GM18907 (cell line): ENCODE measurements around the gene CD34.
"Not testable (repeated sequence)": the region's sequence is repeated elsewhere in the genome, so short reads cannot be mapped to it uniquely, and the experiment has no call there.

ENCODE experiments used
- ATAC-seq: cut with Tn5 transposase; IDR thresholded peaks from one replicate; pipeline ENCODE4 v1.9.1; 2021; ENCODE audit warnings: mild to moderate bottlenecking, moderate library complexity; ENCODE audit not compliant: unreplicated experiment

Gene CD34

DNA sequence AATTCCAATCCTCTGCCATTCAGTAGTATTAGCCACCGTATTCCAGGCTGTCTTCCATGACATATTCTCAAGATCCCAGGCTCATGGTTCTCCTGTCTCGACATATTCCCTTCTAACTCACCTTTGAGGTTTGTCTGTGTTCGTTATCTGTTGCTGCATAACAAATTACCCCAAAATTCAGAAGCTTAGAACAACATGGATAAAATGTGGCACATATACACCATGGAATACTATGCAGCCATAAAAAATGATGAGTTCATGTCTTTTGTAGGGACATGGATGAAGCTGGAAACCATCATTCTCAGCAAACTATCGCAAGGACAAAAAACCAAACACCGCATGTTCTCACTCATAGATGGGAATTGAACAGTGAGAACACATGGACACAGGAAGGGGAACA, 33.0 kb downstream of the CD34 start:
- ATAC-seq = not testable (repeated sequence)

DNA sequence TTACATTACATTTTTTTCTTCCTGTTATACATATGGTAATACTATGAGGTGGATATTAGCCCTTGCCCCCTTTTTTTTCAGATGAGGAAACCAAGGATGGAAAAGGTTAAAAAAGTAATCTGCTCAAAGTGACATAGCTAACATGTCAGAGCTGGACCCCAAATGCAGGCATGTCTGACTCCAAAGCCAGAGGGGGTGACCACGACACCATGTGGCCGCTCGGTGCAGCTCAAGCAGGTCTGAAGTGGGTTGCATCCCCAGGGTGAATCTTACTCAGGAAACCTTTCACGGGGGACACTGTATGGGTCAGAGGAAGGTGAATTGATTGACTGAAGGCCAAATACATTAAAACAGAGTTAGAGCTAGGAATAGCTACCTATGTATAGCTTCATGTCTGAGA, 34.8 kb downstream of the CD34 start:
- ATAC-seq = no peak

- no peak for ATAC-seq
Observed at GRCh38 chr1:207875532-207875931, 35.4 kb downstream of the CD34 start.

DNA sequence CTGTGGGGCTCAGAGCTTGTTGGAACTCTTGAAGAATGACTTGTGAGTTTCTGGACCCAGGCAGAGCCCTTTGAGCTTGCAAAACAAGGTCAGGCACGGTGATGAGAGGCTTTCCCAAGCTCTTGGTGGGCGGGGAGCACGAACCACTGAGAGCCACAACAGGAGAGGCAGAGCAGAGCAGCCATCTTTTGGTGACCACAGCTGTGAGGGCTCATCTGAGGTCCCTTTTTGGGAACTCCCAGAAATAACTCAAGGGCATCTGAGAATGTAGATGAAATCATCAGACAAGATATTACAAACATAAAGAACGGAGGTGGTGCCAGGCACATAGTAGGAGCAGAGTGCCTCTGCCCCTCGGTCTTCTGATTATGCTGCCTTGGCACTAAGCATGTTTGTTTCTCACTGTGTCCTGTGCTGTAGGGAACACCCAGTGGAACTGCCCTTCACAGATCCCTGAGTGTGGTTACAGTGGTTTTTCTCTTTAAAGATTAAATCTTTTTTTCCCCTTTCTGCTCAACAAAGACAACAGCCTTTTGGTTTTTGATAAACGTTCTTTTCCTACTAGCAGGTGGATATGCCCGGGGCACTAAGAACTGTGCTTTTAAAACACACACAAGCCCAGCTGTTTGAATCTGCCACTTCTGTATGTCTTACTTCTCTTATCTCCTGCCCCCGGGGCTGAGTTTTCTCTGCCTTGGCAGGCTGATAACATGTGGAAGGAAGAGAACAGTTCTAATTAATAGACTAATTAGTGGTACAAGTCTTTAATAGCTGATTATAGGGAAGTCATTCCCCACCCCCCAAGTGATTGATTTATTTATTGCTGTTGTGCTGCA, 37.7 kb downstream of the CD34 start:
- ATAC-seq = peak; percentile 40

DNA sequence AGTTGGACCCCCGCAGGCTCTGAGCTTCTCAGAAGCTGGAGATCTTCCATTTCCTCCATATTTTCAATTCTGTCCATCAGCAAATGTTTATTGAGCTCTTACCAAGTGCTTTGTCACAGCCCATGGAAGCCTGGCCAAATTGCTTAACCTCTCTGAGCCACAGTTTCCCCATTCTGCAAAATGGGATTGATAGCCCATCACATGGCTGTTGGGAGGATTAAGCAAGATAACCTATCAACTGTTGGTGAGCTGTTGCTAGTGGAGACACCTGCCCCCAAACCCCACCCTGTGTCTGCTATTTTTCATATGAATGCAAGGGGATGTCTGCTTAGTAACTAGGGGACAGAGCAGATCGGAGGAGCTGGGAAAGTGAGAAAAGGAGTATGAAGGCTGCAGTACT, 38.3 kb downstream of the CD34 start:
- ATAC-seq = no peak

DNA sequence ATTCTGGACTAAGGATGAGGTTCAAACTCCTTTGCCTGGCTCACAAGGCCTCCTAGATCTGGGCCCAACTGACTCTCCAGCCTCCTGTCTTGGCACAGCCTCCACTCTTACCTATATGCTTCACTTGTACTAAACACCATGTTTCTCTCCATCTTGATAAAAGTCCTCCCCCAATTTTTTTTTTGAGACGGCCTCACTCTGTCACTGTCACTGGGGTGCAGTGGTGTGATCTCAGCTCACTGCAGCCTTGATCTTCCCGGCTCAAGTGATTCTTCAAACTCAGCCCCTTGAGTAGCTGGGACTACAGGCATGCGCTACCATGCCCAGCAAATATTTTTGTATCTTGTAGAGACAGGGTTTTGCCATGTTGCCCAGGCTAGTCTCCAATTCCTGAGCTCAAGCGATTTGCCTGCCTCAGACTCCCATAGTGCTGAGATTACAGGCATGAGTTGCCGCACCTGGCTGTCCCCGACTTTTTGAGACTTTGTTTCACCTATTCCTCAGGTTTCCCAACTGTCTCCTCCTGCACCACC, 39.7 kb downstream of the CD34 start:
- no peak for ATAC-seq

DNA sequence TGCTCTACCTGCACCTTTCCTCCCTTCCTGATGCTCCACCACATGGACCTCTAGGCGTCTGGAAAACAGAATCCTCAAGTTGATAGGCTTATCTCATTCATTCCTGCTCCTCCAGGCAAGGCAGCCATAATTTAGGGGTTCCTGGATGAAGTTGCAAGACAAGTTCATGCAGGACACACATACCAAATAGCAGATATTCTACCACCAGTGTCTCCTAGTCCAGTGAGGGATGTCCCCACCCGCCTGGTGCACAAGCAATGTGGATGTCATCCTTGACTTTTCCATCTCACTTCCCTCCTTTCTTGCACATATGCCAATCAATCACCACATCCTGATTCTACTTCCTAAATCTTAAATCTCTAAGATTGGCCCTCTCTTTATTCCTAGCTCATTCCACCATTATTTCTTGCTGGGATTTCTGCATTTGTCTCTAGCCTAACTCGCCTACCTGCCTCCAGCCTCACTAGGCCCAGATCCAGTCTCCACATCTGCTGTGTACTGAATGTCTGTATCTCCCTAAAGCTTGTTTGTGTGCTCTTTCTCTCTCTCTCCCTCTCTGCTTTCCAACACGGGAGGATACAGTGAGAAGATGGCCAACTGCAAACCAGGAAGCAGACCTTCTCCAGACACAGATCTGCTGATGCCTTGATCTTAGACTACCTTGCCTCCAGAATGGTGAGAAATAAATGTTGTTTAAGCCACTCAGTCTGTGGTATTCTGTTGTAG, 40.5 kb downstream of the CD34 start:
- ATAC-seq = no peak

DNA sequence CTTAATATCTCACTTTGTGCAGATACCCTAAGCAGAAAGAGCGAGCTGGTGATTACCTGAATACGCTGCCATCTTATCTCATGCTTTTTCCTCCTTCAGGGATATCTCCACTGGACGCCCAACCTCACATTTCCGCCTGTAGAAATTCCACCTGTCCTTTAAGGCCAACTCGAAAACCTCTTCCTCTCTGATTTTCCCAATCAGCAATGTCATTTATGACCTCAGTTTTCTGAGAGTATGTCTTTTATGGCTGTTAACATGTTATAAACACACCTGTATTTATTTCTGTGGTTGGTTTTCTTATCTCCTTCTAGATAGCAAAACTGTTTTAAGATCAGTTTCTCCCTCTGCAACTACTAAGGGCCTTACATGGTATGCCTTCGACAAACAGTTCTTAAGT, 41.1 kb downstream of the CD34 start:
- ATAC-seq = no peak

GRCh38 chr1:207868774-207869721, 41.9 kb downstream of the CD34 start:
- ATAC-seq = peak; percentile 59

DNA sequence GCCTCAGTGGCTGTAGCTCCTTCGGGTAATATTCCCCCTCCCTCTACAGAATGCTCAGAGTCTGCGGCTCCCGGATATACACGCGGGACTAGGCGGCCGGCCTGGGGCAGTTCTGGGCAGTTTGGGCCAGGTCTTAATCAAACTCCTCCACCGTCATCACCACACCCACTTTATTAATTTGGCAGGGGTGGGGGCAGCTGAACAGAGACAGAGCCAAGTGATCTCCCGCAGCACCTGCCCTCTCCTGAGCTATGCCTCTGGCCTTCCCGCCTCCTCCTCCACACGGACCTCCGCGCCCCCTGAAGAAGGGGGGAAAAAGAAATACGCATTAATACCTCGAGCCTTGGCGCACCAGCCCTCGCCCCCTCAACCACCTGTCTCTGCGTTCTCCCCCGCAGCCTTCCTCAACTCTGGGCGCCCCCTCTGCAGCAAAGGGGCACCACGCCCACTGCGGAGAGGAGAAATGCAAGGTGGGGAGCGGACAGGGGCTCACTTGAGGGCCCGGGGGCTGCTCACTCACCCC, 42.6 kb downstream of the CD34 start:
- ATAC-seq = peak; percentile 12

- no peak for ATAC-seq
Observed at GRCh38 chr1:207867136-207868109, 43.5 kb downstream of the CD34 start.

DNA sequence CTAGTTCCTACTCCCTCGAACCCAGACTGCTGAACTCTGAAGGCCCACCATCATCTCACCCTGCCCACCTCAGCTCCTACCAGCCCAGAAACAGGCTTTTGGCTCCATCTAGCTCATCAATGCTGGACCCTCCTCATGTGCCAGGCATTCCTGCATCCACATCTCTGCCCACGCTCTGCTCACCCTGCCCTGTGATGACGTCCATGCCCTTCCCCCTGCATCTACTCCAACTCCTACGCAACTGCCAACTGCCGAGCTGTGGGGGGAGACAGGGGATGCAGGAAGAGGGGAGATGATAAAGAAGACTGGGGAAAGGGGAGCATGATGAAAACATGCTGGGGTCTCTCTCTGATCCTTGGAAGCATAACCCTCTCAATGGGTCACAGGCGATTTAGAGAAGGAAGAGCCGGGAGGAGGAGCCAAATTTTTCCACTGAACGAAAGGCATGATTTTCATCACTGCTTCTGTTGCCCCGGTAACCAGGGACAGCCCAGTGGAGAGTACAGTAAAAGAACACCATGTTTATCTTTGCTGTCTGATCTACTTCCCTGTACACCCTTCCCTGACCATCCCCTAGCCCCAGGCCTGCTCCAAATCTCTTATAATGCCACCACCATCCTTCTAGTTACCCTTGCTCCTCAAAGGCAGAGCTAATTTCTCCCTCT, 44.3 kb downstream of the CD34 start:
- no peak for ATAC-seq

DNA sequence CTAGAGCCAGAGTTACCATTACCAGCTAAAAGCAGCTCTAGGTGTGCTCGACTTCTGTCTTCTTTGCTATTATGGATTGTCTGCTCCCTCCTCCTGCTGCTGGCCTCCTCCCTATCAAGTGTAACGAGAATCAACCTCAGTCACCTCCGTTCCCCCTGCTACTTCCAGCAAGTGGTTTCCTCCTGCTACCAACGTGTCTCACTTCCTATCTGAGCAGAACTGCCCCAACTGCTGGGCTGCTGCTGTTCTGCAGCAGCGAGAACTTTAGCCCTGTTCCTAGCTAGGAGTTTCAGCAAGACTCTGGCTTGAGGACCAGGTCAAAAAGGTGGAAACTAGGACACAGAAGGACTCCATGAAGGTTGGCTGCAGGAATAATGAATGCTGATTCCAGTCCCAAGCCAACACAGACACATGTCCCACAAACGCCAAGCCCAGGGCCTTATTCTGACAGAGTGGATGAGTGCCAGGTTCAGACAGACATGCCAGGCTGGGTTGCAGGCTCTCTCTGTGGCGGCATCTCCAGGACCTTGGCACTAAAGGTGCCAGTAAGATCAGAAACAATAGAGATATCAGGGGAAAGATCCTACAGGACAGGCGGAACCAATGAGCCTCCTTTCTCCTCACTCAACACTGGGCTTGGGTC, 46.9 kb downstream of the CD34 start:
- ATAC-seq = no peak

- ATAC-seq = no peak
Observed at GRCh38 chr1:207862241-207862787, 48.6 kb downstream of the CD34 start.

GRCh38 chr1:207861442-207862177, 49.3 kb downstream of the CD34 start:
- peak; percentile 50 for ATAC-seq

GRCh38 chr1:207860531-207860930, 50.4 kb downstream of the CD34 start:
- ATAC-seq = no peak

- no peak for ATAC-seq
Observed at GRCh38 chr1:207858806-207859205, 52.1 kb downstream of the CD34 start.

- no peak for ATAC-seq
Observed at GRCh38 chr1:207858281-207858680, 52.6 kb downstream of the CD34 start.
